Testis (tissue), 3 donors: ENCODE data around the gene SLC39A9. TPM values are rescaled to one million over a fixed set of nuclear protein-coding genes. Genes with fewer than 3 reads are reported as not detected.

Experiments
- DNase-seq: peaks from one replicate; pipeline ENCODE4 v3.0.0-alpha.2; 2019
- H3K27ac ChIP-seq, 2 donors: fragments of 200-600 bp; sonication (generic); one replicate each; pipeline ENCODE4 v1.5.1; 2019
- H3K27me3 ChIP-seq: fragments of 200-600 bp; sonication (generic); one replicate; pipeline ENCODE4 v1.5.1; 2019
- H3K36me3 ChIP-seq: fragments of 200-600 bp; sonication (generic); one replicate; pipeline ENCODE4 v1.5.1; 2017; ENCODE audit warnings: low read depth; ENCODE audit errors: missing control alignments
- H3K4me1 ChIP-seq: fragments of 200-600 bp; sonication (generic); one replicate; pipeline ENCODE4 v1.5.1; 2019
- H3K4me3 ChIP-seq, 2 donors: fragments of 200-600 bp; sonication (generic); one replicate each; pipeline ENCODE4 v1.5.1; 2017 to 2019
- H3K9me3 ChIP-seq: fragments of 200-600 bp; sonication (generic); one replicate; pipeline ENCODE4 v1.5.1; 2017
- CTCF ChIP-seq, 3 experiments: fragments of 450-650 bp in 2 of 3; fragments of 200-600 bp in 1 of 3; sonication (generic) in 1 of 3; IDR thresholded peaks; one replicate each; pipeline ENCODE4 v1.5.1; 2016 to 2019; ENCODE audit warnings: antibody characterized with exemption in 3 of 3, mild to moderate bottlenecking in 2 of 3, moderate library complexity in 1 of 3
- POLR2A ChIP-seq: fragments of 450-650 bp; IDR thresholded peaks from one replicate; pipeline ENCODE4 v1.6.1; 2017; ENCODE audit warnings: antibody characterized with exemption, mild to moderate bottlenecking, moderate library complexity
- WGBS, 2 donors: methylation state at CpG; one replicate each; pipeline ENCODE4 v1.1.5; 2018; 5-methylcytosine and 5-hydroxymethylcytosine counted together
- intact Hi-C: fragments of 100-400 bp; cut with DNase I; formaldehyde crosslinking; loops from one replicate; pipeline ENCODE4 v1.15.1; 2023; ENCODE audit warnings: low total_unique reads
- polyA plus RNA-seq: library from polyadenylated mRNA; stranded (reverse); fragments of 350-450 nt; fragmentation: Illumina TruSeq; extraction: RNeasy Lipid Tissue Mini Kit (QIAGEN cat#74804); gene quantifications from one replicate; pipeline ENCODE4 v1.2.3, GENCODE V29; 2014; ENCODE audit warnings: low read depth, low replicate concordance; ENCODE audit not compliant: insufficient read depth
- total RNA-seq, 2 donors: library from RNA; depleted of rRNA; stranded (reverse); fragments of >200 nt; gene quantifications; one replicate each; pipeline ENCODE4 v1.2.3, GENCODE V29; 2016

SLC39A9 gene
- total and polyA plus RNA-seq, 3 donors from 2014 or later: 38.0 to 73.3 (median 59.9) TPM

GRCh38 chr14:69351911-69352310 lies 46.6 kb upstream of the SLC39A9 start:
- no peaks in the 10 kb centered on the region for H3K4me1 ChIP-seq
- H3K27ac ChIP-seq: no peak overlapping the region
- H3K36me3 ChIP-seq: no peaks in the 10 kb centered on the region
- no peak for DNase-seq
- H3K9me3 ChIP-seq: no peaks in the 10 kb centered on the region
- no peak overlapping the region for H3K4me3 ChIP-seq
- intact Hi-C loops: no loop called here
- 89 to 92% methylated on average over 4 to 5 of the region's 5 CpGs for WGBS, 2 donors
- H3K27me3 ChIP-seq: no peaks in the 10 kb centered on the region
- TF ChIP-seq CTCF (IDR thresholded peaks at IDR 0.05) (no peak), POLR2A (no peak)

GRCh38 chr14:69353168-69353567 lies 45.3 kb upstream of the SLC39A9 start:
- 88 to 89% methylated on average over 3 of the region's 3 CpGs for WGBS, 2 donors
- intact Hi-C loops: no loop called here
- Histone ChIP-seq H3K4me3 (no peak overlapping the region), H3K9me3 (no peaks in the 10 kb centered on the region), H3K36me3 (no peaks in the 10 kb centered on the region), H3K27me3 (no peaks in the 10 kb centered on the region), H3K27ac (no peak overlapping the region), H3K4me1 (no peaks in the 10 kb centered on the region)
- DNase-seq: no peak
- no peak for TF ChIP-seq CTCF (IDR thresholded peaks at IDR 0.05)

- no peaks in the 10 kb centered on the region for H3K4me1 ChIP-seq
- DNase-seq: no peak
- no peaks in the 10 kb centered on the region for H3K36me3 ChIP-seq
- H3K4me3 ChIP-seq: no peak overlapping the region
- intact Hi-C loops: no loop called here
- no peak overlapping the region for H3K27ac ChIP-seq
- H3K9me3 ChIP-seq: no peaks in the 10 kb centered on the region
- 80 to 82% methylated on average over 11 of the region's 11 CpGs for WGBS, 2 donors
- no peak for TF ChIP-seq POLR2A
- no peak for TF ChIP-seq CTCF (IDR thresholded peaks at IDR 0.05)
- no peaks in the 10 kb centered on the region for H3K27me3 ChIP-seq
Measured at GRCh38 chr14:69354383-69355153, 43.9 kb upstream of the SLC39A9 start.

- Histone ChIP-seq H3K4me1 (no peaks in the 10 kb centered on the region), H3K4me3 (no peak overlapping the region), H3K27ac (no peak overlapping the region), H3K36me3 (no peaks in the 10 kb centered on the region), H3K27me3 (no peaks in the 10 kb centered on the region), H3K9me3 (no peaks in the 10 kb centered on the region)
- intact Hi-C loops: no loop called here
- no peak for DNase-seq
- 87 to 94% methylated on average over 6 of the region's 6 CpGs for WGBS, 2 donors
- TF ChIP-seq POLR2A (no peak), CTCF (IDR thresholded peaks at IDR 0.05) (no peak)
Measured at GRCh38 chr14:69355154-69355597, 43.3 kb upstream of the SLC39A9 start.
